ENCODE data around the gene USP44. TPM values are rescaled to one million over a fixed set of nuclear protein-coding genes. Genes with fewer than 3 reads are reported as not detected.

Gene USP44
- total RNA-seq, 1 experiment from 2014 or later: 0.17 TPM

DNA sequence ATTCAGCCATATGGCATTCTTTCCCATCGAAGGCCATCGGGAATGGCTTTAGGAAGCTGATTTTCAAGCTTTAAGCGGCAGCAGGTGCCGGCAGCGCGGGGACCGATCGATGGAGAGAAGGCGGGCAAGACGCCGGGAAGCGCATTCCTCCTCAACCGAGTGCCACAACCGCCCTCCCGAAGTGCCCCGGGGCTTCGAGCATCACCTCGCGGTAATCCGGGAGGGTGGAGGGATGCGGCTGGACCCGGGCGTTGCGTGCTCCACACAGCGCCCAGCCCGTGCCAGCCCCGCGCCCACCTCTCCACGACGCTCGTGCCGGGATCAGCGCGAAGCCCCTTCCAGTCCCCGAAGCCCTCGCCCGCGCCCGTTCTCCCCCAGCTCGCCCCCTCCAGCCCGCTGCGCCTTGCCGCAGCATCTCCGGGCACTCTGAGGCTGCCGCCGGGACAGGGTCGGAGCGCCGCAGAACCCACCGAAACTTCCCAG is 3.2 kb downstream of the USP44 start:
- Histone ChIP-seq H2AFZ (ENCODE audit: low read depth, low read length, poor library complexity, severe bottlenecking) (no peak overlapping the region), H3K9me2 (ENCODE audit: insufficient read depth) (no peaks in the 10 kb centered on the region), H3K79me2 (ENCODE audit: insufficient read depth, low read length) (no peaks in the 10 kb centered on the region), H3K36me3 (ENCODE audit: control insufficient read depth in 1 of 2, insufficient read depth in 2 of 2, low read length in 2 of 2) (no peaks in the 10 kb centered on the region), H3K27me3 (ENCODE audit: insufficient read depth, low read length) (no peaks in the 10 kb centered on the region), H4K20me1 (ENCODE audit: insufficient read depth) (no peaks in the 10 kb centered on the region), H3K9ac (ENCODE audit: low read length) (no peak overlapping the region), H3K9me3 (ENCODE audit: control insufficient read depth in 1 of 2, insufficient read depth in 1 of 2, low read depth in 1 of 2, low read length in 2 of 2) (no peaks in the 10 kb centered on the region; a peak in 2 of 4 replicates), H3K4me2 (ENCODE audit: low read length) (no peak overlapping the region), H3K4me1 (ENCODE audit: control insufficient read depth in 1 of 2, insufficient read depth in 2 of 2, low read length in 2 of 2) (no peaks in the 10 kb centered on the region), H3K27ac (ENCODE audit: low read depth, low read length) (no peak overlapping the region), H3K4me3 (replicated peaks in 1 of 2; ENCODE audit: low read depth in 1 of 2, low read length in 2 of 2) (no peak overlapping the region)
- no peak for ATAC-seq
- CTCF ChIA-PET: no interaction called here
- no TSS peak for BruUV-seq (replicated peaks)
- POLR2A ChIA-PET: no interaction called here
- no peak for DNase-seq (ENCODE audit: low read depth, low spot score)
- RAD21 ChIA-PET (ENCODE audit: low non-redundant PET in 1 of 2, low total read pairs in 2 of 2, uncharacterized antibody in 2 of 2, unreplicated experiment in 2 of 2): no interaction called here
- TF ChIP-seq POLR2AphosphoS5 (IDR thresholded peaks at IDR 0.05; ENCODE audit: low read depth, low read length) (no peak), SIN3A (IDR thresholded peaks at IDR 0.05; ENCODE audit: low read depth) (no peak), ZNF274 (IDR thresholded peaks at IDR 0.05; ENCODE audit: low read depth, low read length) (no peak), POLR2A (IDR thresholded peaks at IDR 0.05; ENCODE audit: borderline replicate concordance, extremely low read depth, insufficient read depth, insufficient read length) (no peak), JUND (IDR thresholded peaks at IDR 0.05) (no peak), EGR1 (IDR thresholded peaks at IDR 0.05; ENCODE audit: low read depth) (no peak), SRF (IDR thresholded peaks at IDR 0.05; ENCODE audit: low read depth) (no peak), YY1 (IDR thresholded peaks at IDR 0.05; ENCODE audit: extremely low read depth, insufficient replicate concordance, low read depth, low read length) (no peak), TCF7L2 (IDR thresholded peaks at IDR 0.05; ENCODE audit: borderline replicate concordance, extremely low read depth, insufficient read depth, insufficient read length) (no peak)
- TF ChIP-seq, protein P1, sequence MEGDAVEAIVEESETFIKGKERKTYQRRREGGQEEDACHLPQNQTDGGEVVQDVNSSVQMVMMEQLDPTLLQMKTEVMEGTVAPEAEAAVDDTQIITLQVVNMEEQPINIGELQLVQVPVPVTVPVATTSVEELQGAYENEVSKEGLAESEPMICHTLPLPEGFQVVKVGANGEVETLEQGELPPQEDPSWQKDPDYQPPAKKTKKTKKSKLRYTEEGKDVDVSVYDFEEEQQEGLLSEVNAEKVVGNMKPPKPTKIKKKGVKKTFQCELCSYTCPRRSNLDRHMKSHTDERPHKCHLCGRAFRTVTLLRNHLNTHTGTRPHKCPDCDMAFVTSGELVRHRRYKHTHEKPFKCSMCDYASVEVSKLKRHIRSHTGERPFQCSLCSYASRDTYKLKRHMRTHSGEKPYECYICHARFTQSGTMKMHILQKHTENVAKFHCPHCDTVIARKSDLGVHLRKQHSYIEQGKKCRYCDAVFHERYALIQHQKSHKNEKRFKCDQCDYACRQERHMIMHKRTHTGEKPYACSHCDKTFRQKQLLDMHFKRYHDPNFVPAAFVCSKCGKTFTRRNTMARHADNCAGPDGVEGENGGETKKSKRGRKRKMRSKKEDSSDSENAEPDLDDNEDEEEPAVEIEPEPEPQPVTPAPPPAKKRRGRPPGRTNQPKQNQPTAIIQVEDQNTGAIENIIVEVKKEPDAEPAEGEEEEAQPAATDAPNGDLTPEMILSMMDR (IDR thresholded peaks at IDR 0.05 in 2 of 3, conservative IDR thresholded peaks at IDR 0.05 in 1 of 3; ENCODE audit: borderline replicate concordance in 1 of 3, insufficient read depth in 1 of 3, low read depth in 2 of 3, low read length in 2 of 3): no peak
- TF ChIP-seq, protein P2, sequence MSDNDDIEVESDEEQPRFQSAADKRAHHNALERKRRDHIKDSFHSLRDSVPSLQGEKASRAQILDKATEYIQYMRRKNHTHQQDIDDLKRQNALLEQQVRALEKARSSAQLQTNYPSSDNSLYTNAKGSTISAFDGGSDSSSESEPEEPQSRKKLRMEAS (IDR thresholded peaks at IDR 0.05): no peak
- TF ChIP-seq, protein P3, sequence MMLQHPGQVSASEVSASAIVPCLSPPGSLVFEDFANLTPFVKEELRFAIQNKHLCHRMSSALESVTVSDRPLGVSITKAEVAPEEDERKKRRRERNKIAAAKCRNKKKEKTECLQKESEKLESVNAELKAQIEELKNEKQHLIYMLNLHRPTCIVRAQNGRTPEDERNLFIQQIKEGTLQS (IDR thresholded peaks at IDR 0.05): no peak
- TF ChIP-seq, protein P4, sequence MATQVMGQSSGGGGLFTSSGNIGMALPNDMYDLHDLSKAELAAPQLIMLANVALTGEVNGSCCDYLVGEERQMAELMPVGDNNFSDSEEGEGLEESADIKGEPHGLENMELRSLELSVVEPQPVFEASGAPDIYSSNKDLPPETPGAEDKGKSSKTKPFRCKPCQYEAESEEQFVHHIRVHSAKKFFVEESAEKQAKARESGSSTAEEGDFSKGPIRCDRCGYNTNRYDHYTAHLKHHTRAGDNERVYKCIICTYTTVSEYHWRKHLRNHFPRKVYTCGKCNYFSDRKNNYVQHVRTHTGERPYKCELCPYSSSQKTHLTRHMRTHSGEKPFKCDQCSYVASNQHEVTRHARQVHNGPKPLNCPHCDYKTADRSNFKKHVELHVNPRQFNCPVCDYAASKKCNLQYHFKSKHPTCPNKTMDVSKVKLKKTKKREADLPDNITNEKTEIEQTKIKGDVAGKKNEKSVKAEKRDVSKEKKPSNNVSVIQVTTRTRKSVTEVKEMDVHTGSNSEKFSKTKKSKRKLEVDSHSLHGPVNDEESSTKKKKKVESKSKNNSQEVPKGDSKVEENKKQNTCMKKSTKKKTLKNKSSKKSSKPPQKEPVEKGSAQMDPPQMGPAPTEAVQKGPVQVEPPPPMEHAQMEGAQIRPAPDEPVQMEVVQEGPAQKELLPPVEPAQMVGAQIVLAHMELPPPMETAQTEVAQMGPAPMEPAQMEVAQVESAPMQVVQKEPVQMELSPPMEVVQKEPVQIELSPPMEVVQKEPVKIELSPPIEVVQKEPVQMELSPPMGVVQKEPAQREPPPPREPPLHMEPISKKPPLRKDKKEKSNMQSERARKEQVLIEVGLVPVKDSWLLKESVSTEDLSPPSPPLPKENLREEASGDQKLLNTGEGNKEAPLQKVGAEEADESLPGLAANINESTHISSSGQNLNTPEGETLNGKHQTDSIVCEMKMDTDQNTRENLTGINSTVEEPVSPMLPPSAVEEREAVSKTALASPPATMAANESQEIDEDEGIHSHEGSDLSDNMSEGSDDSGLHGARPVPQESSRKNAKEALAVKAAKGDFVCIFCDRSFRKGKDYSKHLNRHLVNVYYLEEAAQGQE (IDR thresholded peaks at IDR 0.05; ENCODE audit: low read depth): no peak
- intact Hi-C loops (cut with micrococcal nuclease): no loop called here
